Neural progenitor cell (in vitro differentiated cells): Measurements from ENCODE around the gene LGALS8. TPM values are rescaled to one million over a fixed set of nuclear protein-coding genes. Genes with fewer than 3 reads are reported as not detected.
A peak's percentile ranks its signal among the peaks of the same experiment; 100 is the strongest.
"Not testable (repeated sequence)": the region's sequence is repeated elsewhere in the genome, so short reads cannot be mapped to it uniquely, and the experiment has no call there.

Experiments
- DNase-seq: peaks from one replicate; pipeline ENCODE4 v3.0.0-alpha.2; 2016; ENCODE audit warnings: low spot score
- H2AFZ ChIP-seq: fragments of 200-600 bp; sonication (generic); replicated peaks from 2 replicates; pipeline ENCODE4 v1.6.1; 2016; ENCODE audit warnings: antibody characterized with exemption
- H3F3A ChIP-seq: fragments of 200-600 bp; sonication (generic); 2 replicates; pipeline ENCODE4 v1.6.1; 2016; ENCODE audit warnings: antibody characterized with exemption, low read depth
- H3K27ac ChIP-seq: fragments of 200-600 bp; sonication (generic); 2 replicates; pipeline ENCODE4 v1.5.1; 2016; ENCODE audit warnings: mild to moderate bottlenecking
- H3K27me3 ChIP-seq: fragments of 200-600 bp; sonication (generic); 2 replicates; pipeline ENCODE4 v1.6.1; 2016; ENCODE audit warnings: mild to moderate bottlenecking, moderate library complexity
- H3K36me3 ChIP-seq: fragments of 200-600 bp; sonication (generic); 2 replicates; pipeline ENCODE4 v1.5.1; 2016
- H3K4me1 ChIP-seq: fragments of 200-600 bp; sonication (generic); 2 replicates; pipeline ENCODE4 v1.6.1; 2016; ENCODE audit warnings: mixed run types
- H3K4me2 ChIP-seq: fragments of 200-600 bp; sonication (generic); 2 replicates; pipeline ENCODE4 v1.6.1; 2016
- H3K4me3 ChIP-seq: fragments of 200-600 bp; sonication (generic); 2 replicates; pipeline ENCODE4 v1.5.1; 2016
- H3K79me2 ChIP-seq: fragments of 200-600 bp; sonication (generic); 2 replicates; pipeline ENCODE4 v1.6.1; 2016; ENCODE audit warnings: low read depth
- H3K9ac ChIP-seq: fragments of 200-600 bp; sonication (generic); 2 replicates; pipeline ENCODE4 v1.6.1; 2016
- H3K9me3 ChIP-seq: fragments of 200-600 bp; sonication (generic); 2 replicates; pipeline ENCODE4 v1.5.1; 2016; ENCODE audit warnings: low read depth
- H4K20me1 ChIP-seq: fragments of 200-600 bp; sonication (generic); 2 replicates; pipeline ENCODE4 v1.6.1; 2016; ENCODE audit warnings: low read depth
- H3K27ac Mint-ChIP-seq: 3 replicates; pipeline ENCODE4 v1.8.0; 2021; ENCODE audit warnings: mixed read lengths
- H3K27me3 Mint-ChIP-seq: 2 replicates; pipeline ENCODE4 v1.8.0; 2022; ENCODE audit warnings: low read depth, mild to moderate bottlenecking, inconsistent platforms, moderate library complexity, mixed read lengths; ENCODE audit not compliant: insufficient read depth
- H3K36me3 Mint-ChIP-seq: 3 replicates; pipeline ENCODE4 v1.8.0; 2021; ENCODE audit warnings: mixed read lengths
- H3K4me1 Mint-ChIP-seq: 3 replicates; pipeline ENCODE4 v1.8.0; 2021; ENCODE audit warnings: mixed read lengths
- H3K4me3 Mint-ChIP-seq: 3 replicates; pipeline ENCODE4 v1.8.0; 2021; ENCODE audit warnings: mild to moderate bottlenecking, moderate library complexity, mixed read lengths
- H3K9me3 Mint-ChIP-seq: 3 replicates; pipeline ENCODE4 v1.8.0; 2020; ENCODE audit warnings: mixed read lengths
- CTCF ChIP-seq: fragments of 200-600 bp; sonication (generic); IDR thresholded peaks from 2 replicates; pipeline ENCODE4 v1.5.1; 2017; ENCODE audit warnings: antibody characterized with exemption, mild to moderate bottlenecking
- EZH2 ChIP-seq: fragments of 200-600 bp; sonication (generic); IDR thresholded peaks from 2 replicates; pipeline ENCODE4 v1.6.1; 2017; ENCODE audit warnings: antibody characterized with exemption, mild to moderate bottlenecking, moderate library complexity
- EZH2phosphoT487 ChIP-seq: fragments of 200-600 bp; sonication (generic); IDR thresholded peaks from 2 replicates; pipeline ENCODE4 v1.6.1; 2017; ENCODE audit warnings: antibody characterized with exemption
- total RNA-seq: library from RNA; depleted of rRNA; stranded (reverse); fragments of >200 nt; gene quantifications from 2 replicates; pipeline ENCODE4 v1.2.3, GENCODE V29; 2015; ENCODE audit warnings: low replicate concordance

Gene LGALS8
- total RNA-seq, 1 donor from 2014 or later = 28.1 TPM

GRCh38 chr1:236565530-236565929 is 41.7 kb downstream of the LGALS8 start:
- H3K36me3 Mint-ChIP-seq = peaks cover 32% of the 10 kb centered on the region
- Histone ChIP-seq H3F3A (no peaks in the 10 kb centered on the region), H3K36me3 (peaks cover 5% of the 10 kb centered on the region), H3K4me1 (no peaks in the 10 kb centered on the region), H3K27me3 (no peaks in the 10 kb centered on the region), H3K4me3 (no peak overlapping the region), H4K20me1 (no peaks in the 10 kb centered on the region), H3K4me2 (no peak overlapping the region), H3K9ac (no peak overlapping the region), H2AFZ (no peak overlapping the region), H3K79me2 (no peaks in the 10 kb centered on the region), H3K9me3 (no peaks in the 10 kb centered on the region), H3K27ac (no peak overlapping the region)
- H3K27me3 Mint-ChIP-seq = no peaks in the 10 kb centered on the region
- no peaks in the 10 kb centered on the region for H3K4me1 Mint-ChIP-seq
- TF ChIP-seq EZH2 (no peak), EZH2phosphoT487 (no peak), CTCF (no peak)
- peak overlapping the region; percentile 52 for H3K27ac Mint-ChIP-seq
- no peak for DNase-seq
- H3K4me3 Mint-ChIP-seq = no peak overlapping the region
- no peaks in the 10 kb centered on the region for H3K9me3 Mint-ChIP-seq

- Mint-ChIP-seq H3K27me3 (no peaks in the 10 kb centered on the region), H3K27ac (no peak overlapping the region), H3K4me3 (no peak overlapping the region), H3K9me3 (no peaks in the 10 kb centered on the region), H3K36me3 (peaks cover 28% of the 10 kb centered on the region), H3K4me1 (no peaks in the 10 kb centered on the region)
- H3K4me2 ChIP-seq = no peak overlapping the region
- H3K36me3 ChIP-seq = peaks cover 14% of the 10 kb centered on the region
- H3K27ac ChIP-seq = no peak overlapping the region
- H3K27me3 ChIP-seq = no peaks in the 10 kb centered on the region
- TF ChIP-seq CTCF (no peak), EZH2 (no peak), EZH2phosphoT487 (no peak)
- H3K4me1 ChIP-seq = no peaks in the 10 kb centered on the region
- no peaks in the 10 kb centered on the region for H3K79me2 ChIP-seq
- DNase-seq = no peak
- H3K4me3 ChIP-seq = no peak overlapping the region
- no peaks in the 10 kb centered on the region for H3K9me3 ChIP-seq
- H4K20me1 ChIP-seq = no peaks in the 10 kb centered on the region
- H2AFZ ChIP-seq = no peak overlapping the region
- no peak overlapping the region for H3K9ac ChIP-seq
- H3F3A ChIP-seq = no peaks in the 10 kb centered on the region
These were observed 44.6 kb downstream of the LGALS8 start for GRCh38 chr1:236568285-236568894.

- Histone ChIP-seq H3K9ac (no peak overlapping the region), H3K9me3 (no peaks in the 10 kb centered on the region), H4K20me1 (no peaks in the 10 kb centered on the region), H3K4me2 (no peak overlapping the region), H3F3A (no peaks in the 10 kb centered on the region), H3K4me1 (no peaks in the 10 kb centered on the region), H3K27me3 (no peaks in the 10 kb centered on the region), H2AFZ (no peak overlapping the region), H3K27ac (no peak overlapping the region), H3K36me3 (peaks cover 22% of the 10 kb centered on the region), H3K4me3 (no peak overlapping the region), H3K79me2 (no peaks in the 10 kb centered on the region)
- Mint-ChIP-seq H3K9me3 (no peaks in the 10 kb centered on the region), H3K27ac (no peak overlapping the region), H3K4me1 (no peaks in the 10 kb centered on the region), H3K27me3 (no peaks in the 10 kb centered on the region), H3K4me3 (no peak overlapping the region), H3K36me3 (peaks cover 5% of the 10 kb centered on the region)
- TF ChIP-seq EZH2 (no peak), EZH2phosphoT487 (no peak)
- DNase-seq = no peak
These were observed 51.7 kb downstream of the LGALS8 start for GRCh38 chr1:236575523-236575922.

GRCh38 chr1:236576004-236576403 is 52.2 kb downstream of the LGALS8 start:
- Histone ChIP-seq H3K4me2 (no peak overlapping the region), H2AFZ (no peak overlapping the region), H3K27me3 (no peaks in the 10 kb centered on the region), H4K20me1 (no peaks in the 10 kb centered on the region), H3K4me3 (no peak overlapping the region), H3F3A (no peaks in the 10 kb centered on the region), H3K27ac (no peak overlapping the region), H3K36me3 (peaks cover 18% of the 10 kb centered on the region), H3K79me2 (no peaks in the 10 kb centered on the region), H3K9ac (no peak overlapping the region), H3K4me1 (no peaks in the 10 kb centered on the region), H3K9me3 (no peaks in the 10 kb centered on the region)
- peaks cover 7% of the 10 kb centered on the region for H3K36me3 Mint-ChIP-seq
- H3K4me3 Mint-ChIP-seq = no peak overlapping the region
- no peak for DNase-seq
- H3K27me3 Mint-ChIP-seq = no peaks in the 10 kb centered on the region
- no peak overlapping the region for H3K27ac Mint-ChIP-seq
- TF ChIP-seq EZH2 = no peak
- TF ChIP-seq EZH2phosphoT487 = no peak
- no peak for TF ChIP-seq CTCF
- no peaks in the 10 kb centered on the region for H3K4me1 Mint-ChIP-seq
- no peaks in the 10 kb centered on the region for H3K9me3 Mint-ChIP-seq

- peaks cover 13% of the 10 kb centered on the region for H3K36me3 Mint-ChIP-seq
- H3K27ac ChIP-seq, H3K9me3 Mint-ChIP-seq, H3K4me2 ChIP-seq, H3K27me3 Mint-ChIP-seq, DNase-seq, H3K4me3 Mint-ChIP-seq, H2AFZ ChIP-seq, H3K9me3 ChIP-seq, H3K27me3 ChIP-seq, H3K4me1 Mint-ChIP-seq, H3K27ac Mint-ChIP-seq, H3K4me1 ChIP-seq, H3F3A ChIP-seq, H3K9ac ChIP-seq, H3K79me2 ChIP-seq, H3K4me3 ChIP-seq, H4K20me1 ChIP-seq: not testable (repeated sequence)
- peaks cover 19% of the 10 kb centered on the region for H3K36me3 ChIP-seq
These were observed 53.3 kb downstream of the LGALS8 start for GRCh38 chr1:236577041-236577440.
